HuH-7.5 (cell line): ENCODE measurements around the gene JDP2.
A peak's percentile ranks its signal among the peaks of the same experiment; 100 is the strongest.

Experiments
- DNase-seq: peaks from one replicate; pipeline ENCODE4 v3.0.0; 2011; ENCODE audit warnings: low spot score

JDP2 gene

GRCh38 chr14:75514673-75515628 is 87.1 kb downstream of the JDP2 start:
- DNase-seq: no peak

- DNase-seq: no peak
These were observed 87.8 kb downstream of the JDP2 start for GRCh38 chr14:75515629-75515996.

GRCh38 chr14:75518625-75519024 is 90.8 kb downstream of the JDP2 start:
- DNase-seq: no peak

- DNase-seq: no peak
These were observed 91.6 kb downstream of the JDP2 start for GRCh38 chr14:75519394-75519793.

- no peak for DNase-seq
These were observed 92.3 kb downstream of the JDP2 start for GRCh38 chr14:75519826-75520728.

GRCh38 chr14:75520852-75521251 is 93.0 kb downstream of the JDP2 start:
- DNase-seq: no peak

- peak; percentile 44 for DNase-seq
These were observed 93.8 kb downstream of the JDP2 start for GRCh38 chr14:75521415-75522199.

- DNase-seq: no peak
These were observed 94.6 kb downstream of the JDP2 start, which contains the start of gene BATF for GRCh38 chr14:75522224-75522982. Gene BATF, plus strand, starts transcription at chr14:75522469. Its CDS starts 214 bp downstream, at chr14:75522683.

- no peak for DNase-seq
These were observed 95.1 kb downstream of the JDP2 start for GRCh38 chr14:75522983-75523318.
